ENCODE results near the gene PTPRN2.

GRCh38 chr7:158133515-158134271, 453.9 kb downstream of the PTPRN2 start:
- TF ChIP-seq CTCF (conservative IDR thresholded peaks at IDR 0.05) = no peak
- no peak for TF ChIP-seq EZH2 (IDR thresholded peaks at IDR 0.05; ENCODE audit: low read depth)

Data from PC-9 (cell line).